Measurements from ENCODE around the gene PCNX2. TPM values are rescaled to one million over a fixed set of nuclear protein-coding genes. Genes with fewer than 3 reads are reported as not detected.

Gene PCNX2
- total and polyA plus RNA-seq, 11 donors = 0.27 to 5.3 (median 1.9) TPM

- H3K27me3 ChIP-seq = no peaks in the 10 kb centered on the region
- TF ChIP-seq POLR2A (IDR thresholded peaks at IDR 0.05) (no peak), CTCF (IDR thresholded peaks at IDR 0.05) (peak in 2 of 12 donors; percentile 8 to 14)
- no peak overlapping the region for H3K4me3 ChIP-seq
- ATAC-seq (no peak), DNase-seq (no peak)
- intact Hi-C loops (cut with DNase I) = loop anchor here in 7 of 10 donors (1.0 to 10.0 kb wide), 8 partner anchors 147 to 390 kb away; no protein-coding TSS in a partner anchor
- no peaks in the 10 kb centered on the region for H3K36me3 ChIP-seq
- no peak overlapping the region for H3K27ac ChIP-seq
- 81 to 88% (median 85%) methylated on average over 2 of the region's 2 CpGs for WGBS, 4 donors
- peaks cover 0 to 12% (median under 1%) of the 10 kb centered on the region in 12 donors for H3K4me1 ChIP-seq
- H3K9me3 ChIP-seq = no peaks in the 10 kb centered on the region
Observed at GRCh38 chr1:233025567-233025966, 270.0 kb downstream of the PCNX2 start.

- Histone ChIP-seq H3K9me3 (no peaks in the 10 kb centered on the region), H3K27ac (no peak overlapping the region), H3K36me3 (no peaks in the 10 kb centered on the region), H3K4me1 (peaks cover 0 to 16% (median 4%) of the 10 kb centered on the region in 12 donors), H3K4me3 (no peak overlapping the region), H3K27me3 (no peaks in the 10 kb centered on the region)
- peak in 3 of 4 donors; percentile 59 to 70 (median 69) for ATAC-seq
- 50 to 64% (median 59%) methylated on average over 8 to 12 of the region's 12 CpGs for WGBS, 4 donors
- TF ChIP-seq POLR2A (IDR thresholded peaks at IDR 0.05) = no peak
- TF ChIP-seq CTCF (IDR thresholded peaks at IDR 0.05) = peak; percentile 29 to 74 (median 56)
- DNase-seq = peak in 4 of 5 donors; percentile 40 to 61 (median 44)
- intact Hi-C loops (cut with DNase I) = loop anchor here in 7 of 10 donors (1.0 to 10.0 kb wide), 8 partner anchors 147 to 390 kb away; no protein-coding TSS in a partner anchor
Observed at GRCh38 chr1:233025157-233025556, 270.4 kb downstream of the PCNX2 start.

GRCh38 chr1:233024199-233024598 lies 271.3 kb downstream of the PCNX2 start:
- H3K4me1 ChIP-seq = peaks cover 0 to 18% (median 6%) of the 10 kb centered on the region in 12 donors
- intact Hi-C loops (cut with DNase I) = loop anchor here (2.0 to 10.0 kb wide), 6 partner anchors 149 to 387 kb away; no protein-coding TSS in a partner anchor
- ATAC-seq (no peak), DNase-seq (no peak)
- no peaks in the 10 kb centered on the region for H3K36me3 ChIP-seq
- no peaks in the 10 kb centered on the region for H3K27me3 ChIP-seq
- TF ChIP-seq POLR2A (IDR thresholded peaks at IDR 0.05) (no peak), CTCF (IDR thresholded peaks at IDR 0.05) (no peak)
- WGBS, 4 donors = 90 to 95% (median 93%) methylated on average over 9 of the region's 9 CpGs
- no peak overlapping the region for H3K27ac ChIP-seq
- H3K4me3 ChIP-seq = no peak overlapping the region
- H3K9me3 ChIP-seq = no peaks in the 10 kb centered on the region

- WGBS, 4 donors = 93 to 99% (median 96%) methylated on average over 2 of the region's 2 CpGs
- no peak overlapping the region for H3K4me3 ChIP-seq
- TF ChIP-seq CTCF (IDR thresholded peaks at IDR 0.05) (no peak), POLR2A (IDR thresholded peaks at IDR 0.05) (no peak)
- peaks cover 0 to 18% (median 6%) of the 10 kb centered on the region in 12 donors for H3K4me1 ChIP-seq
- no peaks in the 10 kb centered on the region for H3K36me3 ChIP-seq
- no peak for ATAC-seq
- no peak for DNase-seq
- no peak overlapping the region for H3K27ac ChIP-seq
- H3K27me3 ChIP-seq = no peaks in the 10 kb centered on the region
- intact Hi-C loops (cut with DNase I) = loop anchor here in 8 of 10 donors (5.0 to 10.0 kb wide), 4 partner anchors 153 to 385 kb away; no protein-coding TSS in a partner anchor
- H3K9me3 ChIP-seq = no peaks in the 10 kb centered on the region
Observed at GRCh38 chr1:233022246-233022645, 273.3 kb downstream of the PCNX2 start.

Data from heart left ventricle (tissue), 16 donors.